Measurements from ENCODE around the gene FGG. TPM values are rescaled to one million over a fixed set of nuclear protein-coding genes. Genes with fewer than 3 reads are reported as not detected.

Gene FGG
- total and polyA plus RNA-seq, 2 of the 13 experiments (the other 11 are each of a cell fraction or from before 2014, with no cell fraction given) = 1,037 to 2,423 TPM

- 0 out of 2 replicates have a peak, but pooled peaks have one; percentile 25 for TF ChIP-seq ZSCAN5A (CRISPR knock-in tag; IDR thresholded peaks at IDR 0.05; ENCODE audit: borderline replicate concordance)
- peak; percentile 82; the same call in 1 of the 2 replicates for TF ChIP-seq REPIN1 (CRISPR knock-in tag; IDR thresholded peaks at IDR 0.05; ENCODE audit: borderline replicate concordance, low read depth)
- no peak for TF ChIP-seq YEATS4 (CRISPR knock-in tag; IDR thresholded peaks at IDR 0.05; ENCODE audit: borderline replicate concordance)
- no peak for TF ChIP-seq ZNF24 (IDR thresholded peaks at IDR 0.05)
- no peak for TF ChIP-seq SKI (IDR thresholded peaks at IDR 0.05; ENCODE audit: partially characterized antibody)
- TF ChIP-seq CHD2 (IDR thresholded peaks at IDR 0.05; ENCODE audit: low read depth, low read length) = no peak
- TF ChIP-seq SIX4 (CRISPR knock-in tag; IDR thresholded peaks at IDR 0.05) = no peak
- 0 out of 2 replicates have a peak, but pooled peaks have one; percentile 35 for TF ChIP-seq ZNF710 (CRISPR knock-in tag; IDR thresholded peaks at IDR 0.05; ENCODE audit: borderline replicate concordance)
- TF ChIP-seq HMGXB3 (CRISPR knock-in tag; IDR thresholded peaks at IDR 0.05; ENCODE audit: borderline replicate concordance) = 0 out of 2 replicates have a peak, but pooled peaks have one; percentile 27
- TF ChIP-seq ZNF766 (CRISPR knock-in tag; IDR thresholded peaks at IDR 0.05; ENCODE audit: borderline replicate concordance) = peak; percentile 36; the same call in 1 of the 2 replicates
- TF ChIP-seq RCOR2 (CRISPR knock-in tag; IDR thresholded peaks at IDR 0.05) = no peak
- TF ChIP-seq RNF219 (CRISPR knock-in tag; IDR thresholded peaks at IDR 0.05) = no peak
- peak; percentile 6; the same call in 1 of the 2 replicates for TF ChIP-seq HNF4A (CRISPR knock-in tag; IDR thresholded peaks at IDR 0.05)
- no peak for TF ChIP-seq RELA (CRISPR knock-in tag; IDR thresholded peaks at IDR 0.05)
- TF ChIP-seq ZNF510 (CRISPR knock-in tag; IDR thresholded peaks at IDR 0.05; ENCODE audit: low read depth) = 0 out of 2 replicates have a peak, but pooled peaks have one; percentile 48
- TF ChIP-seq DNMT3B (CRISPR knock-in tag; conservative IDR thresholded peaks at IDR 0.05) = 0 out of 2 replicates have a peak, but pooled peaks have one; percentile 21
Measured at GRCh38 chr4:154603033-154603943, 9.2 kb downstream of the FGG start (continued).

All from HepG2 (cell line).